ENCODE data around the gene RPP25.

Gene RPP25

DNA sequence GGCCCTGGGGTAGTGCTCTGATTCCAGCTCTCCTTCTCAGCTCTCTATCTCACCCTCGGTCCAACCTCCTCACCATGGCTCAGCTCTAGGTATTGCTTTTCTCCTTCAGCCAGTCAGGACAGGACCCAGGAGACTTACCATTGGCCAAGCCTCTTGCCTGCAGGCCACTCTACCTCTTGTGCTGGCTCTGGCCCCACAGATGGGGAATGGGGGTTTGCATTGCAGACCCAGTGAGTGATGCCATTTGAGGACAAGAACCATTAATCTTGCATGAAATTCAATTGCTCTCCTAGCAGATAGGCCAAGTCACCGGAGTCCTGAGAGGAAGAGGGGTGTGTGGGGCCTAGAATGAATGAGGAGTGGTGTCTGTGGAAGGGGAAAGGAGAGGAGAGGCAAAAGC, 6.1 kb upstream of the RPP25 start:
- no peak for ATAC-seq
- no peak for TF ChIP-seq ZNF8 (CRISPR knock-in tag; IDR thresholded peaks at IDR 0.05)
- no peak for TF ChIP-seq ZFP3 (CRISPR knock-in tag; IDR thresholded peaks at IDR 0.05)
- no peak for TF ChIP-seq ZNF565 (CRISPR knock-in tag; conservative IDR thresholded peaks at IDR 0.05; ENCODE audit: low read depth)
- TF ChIP-seq TCF4 (CRISPR knock-in tag; IDR thresholded peaks at IDR 0.05; ENCODE audit: borderline replicate concordance): no peak
- TF ChIP-seq RARB (CRISPR knock-in tag; IDR thresholded peaks at IDR 0.05): no peak
- no peak for TF ChIP-seq ZC3H10 (CRISPR knock-in tag; IDR thresholded peaks at IDR 0.05)
- no peak for TF ChIP-seq ZFP30 (CRISPR knock-in tag; IDR thresholded peaks at IDR 0.05)
- TF ChIP-seq POU6F1 (CRISPR knock-in tag; IDR thresholded peaks at IDR 0.05; ENCODE audit: borderline replicate concordance, low read depth): no peak
- no peak for TF ChIP-seq ISL1 (CRISPR knock-in tag; IDR thresholded peaks at IDR 0.05)
- TF ChIP-seq CREB5 (CRISPR knock-in tag; IDR thresholded peaks at IDR 0.05; ENCODE audit: low read depth): no peak
- TF ChIP-seq CSDC2 (CRISPR knock-in tag; IDR thresholded peaks at IDR 0.05): no peak
- TF ChIP-seq ESRRG (CRISPR knock-in tag; IDR thresholded peaks at IDR 0.05): no peak
- no peak for TF ChIP-seq CSRNP3 (CRISPR knock-in tag; IDR thresholded peaks at IDR 0.05)
- no peak for TF ChIP-seq BACH2 (CRISPR knock-in tag; IDR thresholded peaks at IDR 0.05; ENCODE audit: borderline replicate concordance)
- TF ChIP-seq ZNF70 (CRISPR knock-in tag; IDR thresholded peaks at IDR 0.05): no peak
- TF ChIP-seq TSHZ2 (CRISPR knock-in tag; IDR thresholded peaks at IDR 0.05): no peak
- no peak for TF ChIP-seq TOX (CRISPR knock-in tag; IDR thresholded peaks at IDR 0.05; ENCODE audit: borderline replicate concordance)
- TF ChIP-seq GLIS3 (CRISPR knock-in tag; IDR thresholded peaks at IDR 0.05): no peak
- TF ChIP-seq ARNTL (CRISPR knock-in tag; IDR thresholded peaks at IDR 0.05; ENCODE audit: borderline replicate concordance, low read depth): no peak

DNA sequence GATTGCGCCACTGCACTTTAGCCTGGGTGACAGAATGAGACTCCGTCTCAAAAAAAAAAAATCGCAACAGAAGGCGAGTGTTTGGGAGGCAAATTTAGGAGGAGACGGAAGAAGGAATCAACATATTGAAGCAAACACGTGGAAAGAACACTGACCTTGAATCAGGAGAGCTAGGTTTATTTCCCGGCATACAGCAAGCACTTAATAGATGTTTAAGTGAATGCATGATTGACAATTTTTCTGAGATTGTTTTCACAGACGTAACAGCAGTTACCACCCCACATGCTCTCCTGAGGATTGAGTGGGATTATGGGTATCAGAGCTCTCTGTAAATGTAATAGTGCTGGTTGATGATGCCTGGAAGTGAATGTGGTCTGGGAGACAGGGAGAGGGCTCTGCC, 5.6 kb upstream of the RPP25 start:
- no peak for TF ChIP-seq TCF4 (CRISPR knock-in tag; IDR thresholded peaks at IDR 0.05; ENCODE audit: borderline replicate concordance)
- TF ChIP-seq OSR1 (CRISPR knock-in tag; IDR thresholded peaks at IDR 0.05): no peak
- TF ChIP-seq ZNF565 (CRISPR knock-in tag; conservative IDR thresholded peaks at IDR 0.05; ENCODE audit: low read depth): no peak
- TF ChIP-seq RARB (CRISPR knock-in tag; IDR thresholded peaks at IDR 0.05): no peak
- TF ChIP-seq CREB5 (CRISPR knock-in tag; IDR thresholded peaks at IDR 0.05; ENCODE audit: low read depth): no peak
- no peak for TF ChIP-seq POU6F1 (CRISPR knock-in tag; IDR thresholded peaks at IDR 0.05; ENCODE audit: borderline replicate concordance, low read depth)
- no peak for TF ChIP-seq ISL1 (CRISPR knock-in tag; IDR thresholded peaks at IDR 0.05)
- ATAC-seq: no peak

DNA sequence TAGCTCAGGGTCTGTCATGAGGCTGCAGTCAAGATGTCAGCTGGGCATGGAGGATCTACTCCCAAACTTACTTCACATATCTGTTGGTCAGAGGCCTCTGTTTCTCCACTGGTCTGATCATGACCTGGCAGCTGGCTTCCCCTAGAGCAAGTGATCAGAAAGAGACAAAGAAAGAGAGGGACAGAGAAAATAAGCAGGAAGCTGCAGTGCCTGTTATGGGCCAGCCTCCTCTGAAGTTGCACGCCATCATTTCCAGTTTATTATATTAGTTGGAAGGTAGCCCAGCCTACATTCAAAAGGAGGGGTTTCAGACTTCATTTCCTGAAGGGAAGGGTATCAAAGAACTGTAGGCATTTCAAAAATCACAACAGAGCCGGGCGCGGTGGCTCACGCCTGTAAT, 5.0 kb upstream of the RPP25 start:
- TF ChIP-seq ESRRG (CRISPR knock-in tag; IDR thresholded peaks at IDR 0.05): no peak
- ATAC-seq: no peak

Data from SK-N-SH treated with all-trans-retinoic acid at 6 μM for 48 hours (cell line).